ENCODE data around the gene SETX.

The SETX gene

GRCh38 chr9:132238026-132238972, 116.5 kb downstream of the SETX start:
- DNase-seq (ENCODE audit: low read depth) = no peak
- H3K4me3 ChIP-seq (replicated peaks; ENCODE audit: low read depth, low read length) = no peak overlapping the region
- no peak for TF ChIP-seq CTCF (IDR thresholded peaks at IDR 0.05; ENCODE audit: low read length, missing control alignments)

- H3K4me3 ChIP-seq (replicated peaks; ENCODE audit: low read depth, low read length) = no peak overlapping the region
- no peak for TF ChIP-seq CTCF (IDR thresholded peaks at IDR 0.05; ENCODE audit: low read length, missing control alignments)
- no peak for DNase-seq (ENCODE audit: low read depth)
Measured at GRCh38 chr9:132237481-132237880, 117.3 kb downstream of the SETX start.

GRCh38 chr9:132236662-132237311, 118.0 kb downstream of the SETX start:
- no peak overlapping the region for H3K4me3 ChIP-seq (replicated peaks; ENCODE audit: low read depth, low read length)
- no peak for DNase-seq (ENCODE audit: low read depth)
- no peak for TF ChIP-seq CTCF (IDR thresholded peaks at IDR 0.05; ENCODE audit: low read length, missing control alignments)

GRCh38 chr9:132235894-132236661, 118.7 kb downstream of the SETX start:
- TF ChIP-seq CTCF (IDR thresholded peaks at IDR 0.05; ENCODE audit: low read length, missing control alignments) = peak; percentile 98
- peak; percentile 76 for DNase-seq (ENCODE audit: low read depth)
- no peak overlapping the region for H3K4me3 ChIP-seq (replicated peaks; ENCODE audit: low read depth, low read length)

- no peak overlapping the region for H3K4me3 ChIP-seq (replicated peaks; ENCODE audit: low read depth, low read length)
- TF ChIP-seq CTCF (IDR thresholded peaks at IDR 0.05; ENCODE audit: low read length, missing control alignments) = no peak
- no peak for DNase-seq (ENCODE audit: low read depth)
Measured at GRCh38 chr9:132235125-132235524, 119.7 kb downstream of the SETX start.

GRCh38 chr9:132234535-132234934, 120.3 kb downstream of the SETX start:
- H3K4me3 ChIP-seq (replicated peaks; ENCODE audit: low read depth, low read length) = no peak overlapping the region
- DNase-seq (ENCODE audit: low read depth) = no peak
- TF ChIP-seq CTCF (IDR thresholded peaks at IDR 0.05; ENCODE audit: low read length, missing control alignments) = no peak
